NB4 (cell line): ENCODE data around the gene NRG3.

ENCODE experiments used
- CTCF ChIP-seq: IDR thresholded peaks from one replicate; pipeline ENCODE4 v1.5.1; 2012; ENCODE audit warnings: low read depth, low read length
- POLR2A ChIP-seq: IDR thresholded peaks from 2 replicates; pipeline ENCODE4 v1.6.1; 2011; ENCODE audit warnings: mild to moderate bottlenecking; ENCODE audit not compliant: insufficient read length; ENCODE audit errors: extremely low read depth

GRCh38 chr10:82558014-82558607 is 683.1 kb downstream of the NRG3 start:
- TF ChIP-seq CTCF (no peak), POLR2A (no peak)
